Measurements from ENCODE around the gene RPTOR. TPM values are rescaled to one million over a fixed set of nuclear protein-coding genes. Genes with fewer than 3 reads are reported as not detected.

The RPTOR gene
- total RNA-seq, 1 experiment from 2014 or later, result 25.1 TPM

DNA sequence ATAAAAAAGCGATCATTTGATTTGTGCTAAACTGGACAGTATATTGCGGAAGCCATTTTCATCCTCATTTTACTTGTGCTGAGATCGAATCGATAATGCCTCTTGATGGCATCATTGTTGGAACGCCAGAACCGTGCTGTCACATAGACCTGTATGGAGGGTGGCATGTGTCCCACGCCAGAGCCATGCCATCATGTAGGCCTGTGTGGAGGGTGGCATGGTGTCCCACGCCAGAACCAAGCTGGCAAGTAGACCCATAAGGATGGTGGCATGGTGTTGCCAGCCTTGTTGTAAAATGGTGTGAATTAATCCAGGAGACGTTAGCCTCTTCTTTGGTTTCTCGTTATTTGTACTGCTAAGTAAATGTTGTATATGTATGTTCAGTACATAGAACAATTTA lies 224.3 kb downstream of the RPTOR start:
- H3K9ac ChIP-seq (ENCODE audit: extremely low read depth, insufficient read length, low read length), result no peak overlapping the region
- no peaks in the 10 kb centered on the region for H3K79me2 ChIP-seq (ENCODE audit: insufficient read depth, low read length)
- H2BK12ac ChIP-seq (ENCODE audit: insufficient read length, low read depth, low read length), result no peak overlapping the region
- no peaks in the 10 kb centered on the region for H3K9me3 ChIP-seq (ENCODE audit: control insufficient read depth, low read depth, low read length)
- H4K5ac ChIP-seq (ENCODE audit: insufficient read length, low read depth, low read length), result no peak overlapping the region
- no peak overlapping the region for H3K27ac Mint-ChIP-seq
- H3K27ac ChIP-seq (ENCODE audit: insufficient read length, low read depth, low read length), result no peak overlapping the region
- H3K18ac ChIP-seq (ENCODE audit: insufficient read length, low read depth, low read length), result no peak overlapping the region
- no peak overlapping the region for H3K23ac ChIP-seq (ENCODE audit: insufficient read length, low read depth, low read length)
- no peaks in the 10 kb centered on the region for H3K23me2 ChIP-seq (ENCODE audit: insufficient read length, low read depth, low read length, poor library complexity, severe bottlenecking)
- H4K8ac ChIP-seq (replicated peaks; ENCODE audit: insufficient read length, low read depth, low read length), result no peak overlapping the region
- H3K79me1 ChIP-seq (ENCODE audit: insufficient read depth, low read depth, low read length, poor library complexity, severe bottlenecking), result no peaks in the 10 kb centered on the region
- no CpG with 5 or more reads among the region's 10 CpGs for WGBS (ENCODE audit: extremely low coverage, insufficient read length, low lambda C conversion rate)
- H3K27me3 ChIP-seq (ENCODE audit: insufficient read depth, low read length), result no peaks in the 10 kb centered on the region
- no peak overlapping the region for H2BK20ac ChIP-seq (ENCODE audit: low read depth, low read length, poor library complexity, severe bottlenecking)
- H3K4me1 Mint-ChIP-seq, result peaks cover 13 to 28% of the 10 kb centered on the region in 2 experiments
- H3K4me1 ChIP-seq (ENCODE audit: insufficient read depth, low read length), result peaks cover 3% of the 10 kb centered on the region; the same call in 1 of the 2 replicates
- DNase-seq, result no peak
- H3T11ph ChIP-seq (ENCODE audit: low read length), result no peak overlapping the region
- H3K36me3 Mint-ChIP-seq (ENCODE audit: insufficient read depth in 1 of 3, low read depth in 3 of 3), result no peaks in the 10 kb centered on the region
- H3K56ac ChIP-seq (ENCODE audit: insufficient read length, low read depth, low read length), result no peak overlapping the region
- H2BK120ac ChIP-seq (ENCODE audit: low read depth, low read length, poor library complexity, severe bottlenecking), result no peak overlapping the region
- no peak overlapping the region for H3K4me3 Mint-ChIP-seq
- no peak overlapping the region for H2BK15ac ChIP-seq (ENCODE audit: low read depth, low read length)
- H2BK5ac ChIP-seq (ENCODE audit: insufficient read length, low read length), result no peak overlapping the region
- no peak overlapping the region for H3K14ac ChIP-seq (ENCODE audit: insufficient read depth, low read length)
- no peak overlapping the region for H3K4ac ChIP-seq (ENCODE audit: low read depth, low read length)
- H2AFZ ChIP-seq (ENCODE audit: low read length), result no peak overlapping the region
- H3K4me2 ChIP-seq (ENCODE audit: insufficient read depth, insufficient read length, low read length), result no peak overlapping the region
- H3K27me3 Mint-ChIP-seq (ENCODE audit: low read depth), result no peaks in the 10 kb centered on the region
- H4K91ac ChIP-seq (ENCODE audit: insufficient read length, low read depth, low read length), result no peak overlapping the region
- TF ChIP-seq, protein P1, sequence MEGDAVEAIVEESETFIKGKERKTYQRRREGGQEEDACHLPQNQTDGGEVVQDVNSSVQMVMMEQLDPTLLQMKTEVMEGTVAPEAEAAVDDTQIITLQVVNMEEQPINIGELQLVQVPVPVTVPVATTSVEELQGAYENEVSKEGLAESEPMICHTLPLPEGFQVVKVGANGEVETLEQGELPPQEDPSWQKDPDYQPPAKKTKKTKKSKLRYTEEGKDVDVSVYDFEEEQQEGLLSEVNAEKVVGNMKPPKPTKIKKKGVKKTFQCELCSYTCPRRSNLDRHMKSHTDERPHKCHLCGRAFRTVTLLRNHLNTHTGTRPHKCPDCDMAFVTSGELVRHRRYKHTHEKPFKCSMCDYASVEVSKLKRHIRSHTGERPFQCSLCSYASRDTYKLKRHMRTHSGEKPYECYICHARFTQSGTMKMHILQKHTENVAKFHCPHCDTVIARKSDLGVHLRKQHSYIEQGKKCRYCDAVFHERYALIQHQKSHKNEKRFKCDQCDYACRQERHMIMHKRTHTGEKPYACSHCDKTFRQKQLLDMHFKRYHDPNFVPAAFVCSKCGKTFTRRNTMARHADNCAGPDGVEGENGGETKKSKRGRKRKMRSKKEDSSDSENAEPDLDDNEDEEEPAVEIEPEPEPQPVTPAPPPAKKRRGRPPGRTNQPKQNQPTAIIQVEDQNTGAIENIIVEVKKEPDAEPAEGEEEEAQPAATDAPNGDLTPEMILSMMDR (conservative IDR thresholded peaks at IDR 0.05), result no peak
- no peaks in the 10 kb centered on the region; a peak in 1 of 5 replicates for H3K9me3 Mint-ChIP-seq
- H4K20me1 ChIP-seq (ENCODE audit: control insufficient read depth, insufficient read depth, insufficient read length), result no peaks in the 10 kb centered on the region
- no peak overlapping the region for H2AK5ac ChIP-seq (ENCODE audit: insufficient read length, low read length)

Measured in H9 (cell line).